NCI-H1694 treated with DMSO at 0.1 percent for 48 hours (cell line): ENCODE data around the gene CLCN3.
A peak's percentile ranks its signal among the peaks of the same experiment; 100 is the strongest.
"Not testable (repeated sequence)": the region's sequence is repeated elsewhere in the genome, so short reads cannot be mapped to it uniquely, and the experiment has no call there.

Experiments
- DNase-seq: peaks from one replicate; lab custom pipeline; 2025; lab: John Stamatoyannopoulos, UW

Gene CLCN3

DNA sequence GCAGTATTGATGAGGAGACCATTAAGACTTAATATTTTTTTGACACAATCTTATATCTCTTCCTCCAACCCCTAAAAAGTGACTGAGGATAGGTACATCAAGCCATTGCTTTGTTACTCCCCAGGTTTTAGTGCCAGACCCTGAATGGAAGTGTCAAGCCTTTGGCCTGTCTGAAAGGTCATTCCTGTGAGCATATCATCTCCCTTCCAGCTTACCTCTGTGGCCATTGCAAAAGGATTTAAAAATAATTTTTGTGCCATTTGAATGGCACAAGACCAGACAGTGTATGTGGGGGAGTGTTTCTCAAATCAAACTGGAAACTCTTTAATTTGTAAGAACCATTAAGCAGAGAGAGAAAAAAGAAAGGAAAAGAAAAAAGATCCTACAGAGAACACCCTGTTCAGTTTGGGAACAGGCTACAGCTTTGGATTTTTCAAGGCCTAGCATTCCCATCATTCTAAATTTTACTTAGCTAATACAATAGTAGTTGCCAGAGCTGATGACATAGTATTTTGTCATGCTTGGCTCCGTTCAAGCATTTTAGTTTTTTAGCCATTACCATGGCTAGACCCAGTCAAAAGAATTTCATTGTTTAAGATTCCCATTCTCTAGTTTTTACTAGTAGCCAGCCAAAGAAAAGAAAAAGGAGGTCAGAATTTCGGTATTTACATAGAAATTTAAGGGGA is 87.7 kb downstream of the CLCN3 start:
- no peak for DNase-seq

DNA sequence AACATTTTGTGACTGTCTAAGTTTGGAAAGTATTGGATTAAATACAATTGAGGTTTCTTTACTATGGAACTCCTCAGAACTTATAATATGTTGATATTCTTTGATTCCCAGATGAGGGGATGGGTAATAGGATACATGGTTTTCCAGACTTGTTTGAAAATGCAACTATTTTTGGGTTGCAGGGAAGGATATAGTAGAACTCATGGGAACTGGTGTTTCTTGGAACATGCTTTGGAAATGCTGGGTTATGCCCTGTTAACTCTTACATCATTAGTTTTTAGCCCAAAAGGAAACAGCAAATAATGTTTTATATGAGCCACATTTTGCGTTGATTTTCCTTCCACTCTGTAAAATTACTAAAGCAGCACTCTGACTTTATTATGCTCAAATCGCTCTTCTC is 95.4 kb downstream of the CLCN3 start:
- DNase-seq: no peak

DNA sequence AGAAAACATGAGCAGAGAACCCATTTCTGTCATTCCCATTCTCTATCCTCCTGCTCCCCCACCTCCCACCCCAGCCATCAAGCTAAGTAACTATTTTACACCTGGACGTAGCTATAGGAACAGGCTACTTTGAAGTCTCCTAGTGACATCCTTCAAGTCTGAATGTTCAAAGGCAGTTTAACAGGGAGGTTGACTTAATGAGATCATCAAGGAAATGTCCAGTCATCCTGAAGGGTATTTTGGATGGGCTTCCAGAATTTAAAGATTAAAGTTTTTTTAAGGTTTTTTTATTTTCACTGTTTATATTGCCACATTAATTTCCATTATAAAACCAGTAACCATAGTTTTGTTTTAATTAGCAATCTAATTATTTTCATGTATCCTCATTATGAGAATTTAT is 96.3 kb downstream of the CLCN3 start:
- DNase-seq: no peak

DNA sequence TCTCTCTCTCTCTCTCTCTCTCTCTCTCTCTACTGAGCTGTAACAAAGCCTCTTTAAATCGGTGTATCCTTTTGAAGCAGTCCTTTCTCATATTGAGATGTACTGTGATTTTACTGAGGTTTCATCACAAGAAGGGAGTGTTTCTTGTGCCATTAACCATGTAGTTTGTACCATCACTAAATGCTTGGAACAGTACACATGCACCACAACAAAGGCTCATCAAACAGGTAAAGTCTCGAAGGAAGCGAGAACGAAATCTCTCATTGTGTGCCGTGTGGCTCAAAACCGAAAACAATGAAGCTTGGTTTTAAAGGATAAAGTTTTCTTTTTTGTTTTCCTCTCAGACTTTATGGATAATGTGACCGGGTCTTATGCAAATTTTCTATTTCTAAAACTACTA is 100.2 kb downstream of the CLCN3 start:
- DNase-seq: no peak

DNA sequence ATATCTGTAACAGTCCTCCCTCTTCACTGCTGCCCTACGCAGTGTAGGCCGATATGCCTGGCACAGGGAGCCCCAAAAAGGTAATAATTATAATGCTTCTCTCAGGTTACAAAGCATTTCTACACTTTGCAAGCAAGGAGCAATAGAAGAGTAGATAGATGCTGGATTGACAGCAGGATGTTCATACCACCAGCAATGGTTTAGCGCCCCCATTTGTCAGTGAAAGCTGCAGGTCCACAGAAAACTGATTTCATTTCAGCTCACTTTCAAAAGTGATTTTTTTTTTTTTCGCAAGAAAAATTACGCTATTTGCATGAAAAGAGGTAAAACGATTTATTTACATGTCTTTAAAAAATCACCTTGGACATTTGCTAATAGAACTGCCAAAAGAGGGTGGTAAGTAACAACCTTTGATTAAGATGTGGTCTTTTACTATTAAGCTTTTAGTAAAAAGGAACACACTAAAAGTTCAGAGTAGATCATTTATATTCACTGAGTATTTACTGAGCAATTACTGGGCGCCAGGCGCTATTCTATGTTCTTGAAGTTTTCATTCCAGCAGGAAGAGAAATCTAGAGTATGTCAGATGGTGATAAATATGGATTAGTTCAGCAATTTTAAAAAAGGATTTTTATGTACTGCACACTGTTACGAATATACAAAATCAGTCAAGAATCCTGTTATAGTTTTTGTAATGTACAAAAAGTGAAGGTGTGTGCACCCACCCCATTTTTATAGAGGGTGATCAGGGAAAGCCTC is 103.0 kb downstream of the CLCN3 start:
- DNase-seq: no peak

DNA sequence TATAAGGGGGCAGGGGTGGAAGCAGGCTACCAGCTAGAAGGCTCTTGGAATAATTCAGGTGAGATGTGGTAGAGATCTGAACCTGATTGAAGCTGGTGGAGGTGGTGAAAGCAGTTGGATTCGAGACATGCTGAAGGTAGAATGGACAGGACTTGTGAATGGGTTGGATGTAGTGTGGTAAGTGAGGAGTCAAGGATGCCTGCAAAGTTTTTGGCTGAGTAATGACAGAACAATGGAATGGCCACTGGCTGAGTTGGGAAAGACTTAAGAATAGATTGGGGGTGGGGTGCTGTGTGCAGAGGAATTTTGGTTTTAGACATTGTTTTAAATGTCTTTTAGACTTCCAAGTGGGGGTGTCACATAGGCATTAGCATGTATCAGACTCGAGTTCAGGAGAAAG is 103.9 kb downstream of the CLCN3 start:
- DNase-seq: no peak

DNA sequence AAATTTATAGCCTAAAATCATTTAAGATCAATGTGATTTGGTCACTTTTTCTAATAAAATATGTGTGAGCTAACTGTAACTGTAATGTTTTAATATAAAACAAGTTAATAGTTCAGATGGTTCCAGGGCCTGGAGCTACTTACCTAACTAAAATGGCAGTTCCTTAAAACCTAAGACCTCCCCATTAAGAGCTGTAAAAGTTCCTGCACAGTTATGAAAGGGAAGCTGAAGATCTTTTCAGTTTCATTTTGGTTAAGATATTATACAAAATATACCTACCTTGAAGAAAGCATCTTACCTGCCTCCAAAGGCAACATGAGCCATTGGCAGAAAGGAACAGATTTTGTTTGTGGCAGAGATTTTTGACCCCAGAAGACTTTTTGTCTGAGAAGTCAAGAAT is 107.2 kb downstream of the CLCN3 start:
- DNase-seq: no peak

DNA sequence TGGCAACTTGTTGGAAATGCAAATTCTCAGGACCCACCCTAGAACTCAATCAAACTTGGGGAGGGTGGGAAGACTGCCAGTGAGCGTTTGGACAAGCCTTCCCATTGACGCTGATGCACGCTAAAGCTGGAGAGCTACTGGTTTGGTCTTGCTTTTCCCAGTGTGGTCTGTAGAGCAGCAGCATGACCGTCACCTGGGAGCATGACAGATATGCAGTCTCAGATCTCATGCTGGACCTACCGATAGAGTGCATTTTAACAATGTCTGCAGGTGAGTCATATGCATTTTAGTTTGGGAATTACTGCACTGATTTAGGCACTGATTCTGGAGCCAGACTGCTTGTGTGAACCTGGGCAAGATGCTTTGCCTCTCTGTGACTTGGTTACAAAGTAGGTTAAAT is 110.2 kb downstream of the CLCN3 start:
- DNase-seq: no peak

DNA sequence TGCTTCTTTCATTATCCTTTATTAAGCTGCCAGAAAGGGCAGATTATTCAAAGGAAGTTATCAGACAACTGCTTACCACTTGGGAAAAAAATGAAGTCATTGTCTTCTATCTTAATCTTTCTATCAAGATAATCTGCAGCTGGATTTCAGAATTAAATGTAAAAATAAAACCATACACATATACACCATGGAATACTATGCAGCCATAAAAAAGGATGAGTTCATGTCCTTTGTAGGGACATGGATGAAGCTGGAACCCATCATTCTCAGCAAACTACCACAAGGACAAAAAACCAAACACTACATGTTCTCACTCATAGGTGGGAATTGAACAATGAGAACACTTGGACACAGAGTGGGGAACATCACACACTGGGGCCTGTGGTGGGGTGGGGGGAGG is 118.2 kb downstream of the CLCN3 start:
- DNase-seq: not testable (repeated sequence)

DNA sequence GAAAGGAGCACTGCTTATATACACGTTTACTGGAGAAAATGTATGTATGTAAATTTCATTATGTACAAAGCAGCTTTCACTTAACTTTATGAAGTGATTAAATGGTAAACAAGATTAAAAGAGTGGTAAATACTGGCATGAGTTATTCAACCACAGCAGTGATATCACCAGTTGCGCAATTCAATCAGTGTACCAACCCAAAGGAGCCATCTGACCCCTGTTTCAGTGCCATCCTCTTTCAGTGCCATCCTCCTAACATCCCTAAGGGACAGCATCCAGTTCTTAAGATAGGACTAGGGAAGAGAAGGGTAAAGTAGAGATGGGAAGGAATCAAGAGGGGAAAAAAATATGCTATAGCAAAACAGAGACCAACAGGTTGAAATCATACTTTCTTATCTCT is 121.2 kb downstream of the CLCN3 start:
- DNase-seq: no peak

DNA sequence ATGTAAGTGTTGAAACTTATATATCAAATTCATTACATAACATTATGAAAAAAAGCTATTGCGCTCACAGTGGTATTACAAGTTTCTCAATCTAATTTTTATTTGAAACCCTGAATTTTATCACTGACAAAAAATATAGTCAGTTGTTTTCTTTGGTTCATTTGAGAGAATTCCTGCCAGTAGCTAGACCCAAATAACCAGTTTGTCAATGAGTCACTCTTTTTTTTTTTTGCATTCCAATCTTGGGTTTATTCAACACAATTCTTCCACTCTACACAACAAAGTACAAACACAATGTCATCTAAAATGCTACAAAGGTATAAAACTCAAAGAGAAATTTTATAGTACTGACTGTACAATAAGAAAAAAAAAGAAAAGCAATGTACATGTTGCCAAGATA is 124.2 kb downstream of the CLCN3 start:
- no peak for DNase-seq

DNA sequence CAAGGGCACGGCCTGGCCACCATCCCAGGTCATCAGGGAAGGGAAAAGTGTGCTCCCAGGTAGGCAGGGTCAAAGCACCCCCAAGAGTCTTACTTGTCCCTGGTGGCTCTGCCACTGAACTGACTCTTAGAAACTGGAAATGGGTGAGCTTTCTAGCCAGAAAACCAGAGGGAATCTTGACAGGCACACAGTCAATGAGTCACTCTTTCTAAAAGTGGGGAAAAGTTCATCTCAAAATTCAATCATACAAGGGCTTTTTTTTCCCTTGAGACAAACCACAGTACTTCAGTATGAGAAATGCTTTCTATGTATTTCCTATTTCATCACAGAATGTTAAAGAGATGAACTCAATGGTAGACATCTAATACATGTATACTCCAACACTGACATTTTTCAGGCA is 124.9 kb downstream of the CLCN3 start:
- no peak for DNase-seq

DNA sequence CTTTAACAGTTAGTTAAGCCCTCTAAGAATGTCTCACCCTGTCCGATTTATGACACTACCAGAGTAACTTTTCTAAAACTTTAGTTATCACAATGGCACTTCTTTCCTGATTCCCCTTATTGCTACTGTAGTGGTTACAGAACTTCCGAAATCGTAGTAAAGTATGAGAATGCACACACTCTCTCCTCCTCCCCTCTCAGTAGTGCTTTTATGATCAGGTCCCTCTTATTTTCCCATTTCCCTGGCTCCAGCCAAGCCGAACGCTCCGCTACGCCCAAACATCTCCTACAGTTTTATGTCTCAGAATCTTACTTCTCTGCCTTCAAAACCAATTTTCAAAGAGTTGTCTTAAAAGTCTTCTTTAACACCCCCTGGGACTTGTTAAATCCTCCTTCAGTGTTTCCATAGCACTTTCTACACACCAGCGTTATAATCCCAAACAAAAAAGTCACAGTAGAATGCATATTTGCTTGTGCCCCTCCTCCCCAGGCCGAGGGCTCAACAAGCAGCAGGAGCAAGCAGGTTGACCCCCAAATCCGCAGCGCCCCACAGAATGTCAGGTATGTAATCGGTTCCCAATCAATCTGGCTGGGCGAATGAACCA is 136.7 kb downstream of the CLCN3 start:
- DNase-seq: no peak

DNA sequence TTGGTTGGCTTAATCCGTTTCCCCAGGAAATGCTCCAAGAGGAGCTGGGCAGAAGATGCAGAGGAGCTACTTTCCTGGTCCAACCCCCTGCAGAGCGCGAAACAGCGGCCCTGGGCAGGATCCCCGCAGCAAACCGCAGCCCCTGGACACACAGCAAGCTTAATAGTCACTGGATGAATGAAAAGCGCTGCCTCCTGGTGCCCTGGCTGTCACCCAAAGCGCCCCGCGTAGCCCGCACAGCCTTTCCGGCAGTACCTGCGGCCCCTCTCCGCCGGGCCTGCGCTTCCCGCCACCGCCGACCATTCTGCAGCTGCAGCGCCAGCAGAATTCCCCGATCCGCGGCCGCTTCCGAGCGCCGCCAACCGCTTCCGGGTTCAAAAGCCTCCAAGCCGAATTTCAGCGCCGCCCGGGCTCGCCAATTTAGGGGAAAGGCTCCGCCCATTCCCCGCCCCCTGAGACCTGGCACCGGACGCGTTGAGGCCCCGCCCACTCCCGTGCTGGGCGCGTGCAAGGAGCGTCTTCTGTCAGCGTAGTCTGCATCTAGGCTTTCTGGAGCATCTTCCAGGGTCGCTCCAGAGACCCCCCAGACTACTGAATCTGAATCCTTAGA is 137.3 kb downstream of the CLCN3 start, which contains the start of gene HPF1:
HPF1 (minus strand) TSS at position 370 of the 610 bp plus-strand sequence; CDS start at position 303, 67 bp downstream.
- DNase-seq: peak; percentile 67

DNA sequence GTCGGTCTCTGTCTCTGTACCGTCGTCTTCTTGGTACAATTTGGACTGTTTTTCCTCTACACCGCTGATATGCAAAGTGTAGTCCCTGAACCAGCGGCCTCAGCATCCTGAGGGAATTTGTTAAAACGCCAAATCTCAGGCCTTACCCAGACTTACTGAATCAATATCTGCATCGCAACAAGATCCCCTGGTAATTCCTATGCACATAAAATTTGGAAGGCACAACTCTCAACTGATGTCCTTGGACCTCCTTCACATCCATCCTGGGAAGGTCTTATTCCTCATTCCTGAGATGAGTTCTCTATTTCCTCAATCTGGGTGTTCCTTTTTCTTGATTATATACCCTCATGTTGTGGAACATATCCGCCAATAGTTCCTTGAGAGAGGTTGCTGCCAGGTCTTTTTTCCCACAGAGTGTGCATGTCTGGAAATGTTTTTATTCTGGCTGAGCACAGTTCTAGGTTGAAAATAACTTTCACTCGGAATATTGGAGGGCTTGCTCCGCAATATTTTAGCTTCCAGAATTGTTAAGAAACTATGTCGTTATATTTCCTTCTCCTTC is 138.1 kb downstream of the CLCN3 start:
- no peak for DNase-seq

DNA sequence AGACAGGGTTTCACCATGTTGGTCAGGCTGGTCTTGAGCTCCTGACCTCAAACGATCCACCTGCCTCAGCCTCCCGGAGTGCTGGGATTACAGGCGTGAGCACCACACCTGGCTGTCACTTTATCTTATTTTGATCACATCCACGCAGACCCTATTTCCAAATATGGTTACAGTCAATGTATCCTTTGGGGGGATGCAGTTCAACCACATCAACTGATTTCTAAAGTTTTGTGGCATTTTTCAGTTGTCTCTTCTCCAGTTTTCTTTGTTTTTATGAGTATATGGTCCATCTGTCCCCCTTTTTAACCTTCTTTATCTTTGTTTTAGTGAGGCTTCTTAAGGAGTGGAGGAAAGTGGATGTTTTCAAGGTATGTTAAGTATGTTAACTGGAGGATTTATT is 141.5 kb downstream of the CLCN3 start:
- no peak for DNase-seq

DNA sequence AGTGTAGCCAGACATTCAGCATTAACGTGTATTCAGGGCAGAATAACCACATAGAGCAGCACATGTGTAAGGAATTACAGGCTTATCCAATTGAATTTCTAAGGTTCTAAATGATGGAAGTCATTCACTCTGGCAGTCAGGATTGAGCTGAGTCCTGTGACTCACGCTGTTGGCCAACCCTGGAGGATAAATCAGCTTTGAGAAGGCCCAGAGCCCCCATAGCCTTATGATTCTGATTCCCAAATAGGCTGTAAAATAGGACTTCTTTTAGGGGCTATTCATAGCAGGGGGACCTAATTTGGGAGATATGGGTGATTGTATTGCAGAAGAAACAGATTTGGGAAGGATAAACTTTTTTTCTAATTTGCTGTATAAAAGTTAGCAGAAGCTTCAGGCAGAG is 145.5 kb downstream of the CLCN3 start:
- no peak for DNase-seq

DNA sequence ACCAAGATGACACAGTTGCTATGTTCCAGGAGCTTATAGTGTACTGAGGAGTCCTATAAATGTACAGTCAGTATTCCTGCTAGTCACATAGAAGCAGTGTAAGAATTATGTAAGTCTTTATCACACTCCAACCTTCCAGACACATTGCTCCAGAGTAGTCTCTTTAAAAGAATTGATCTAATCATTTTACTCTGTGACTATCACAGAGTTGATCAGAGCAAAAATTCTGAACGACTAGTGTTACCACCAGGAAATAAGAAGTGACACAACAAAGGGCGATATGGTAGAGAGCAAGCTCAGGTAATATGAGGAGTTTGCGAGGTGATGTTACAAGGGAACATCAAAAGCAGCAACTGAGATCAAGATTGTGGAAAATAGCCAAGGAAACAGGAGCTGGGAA is 146.4 kb downstream of the CLCN3 start:
- DNase-seq: no peak

DNA sequence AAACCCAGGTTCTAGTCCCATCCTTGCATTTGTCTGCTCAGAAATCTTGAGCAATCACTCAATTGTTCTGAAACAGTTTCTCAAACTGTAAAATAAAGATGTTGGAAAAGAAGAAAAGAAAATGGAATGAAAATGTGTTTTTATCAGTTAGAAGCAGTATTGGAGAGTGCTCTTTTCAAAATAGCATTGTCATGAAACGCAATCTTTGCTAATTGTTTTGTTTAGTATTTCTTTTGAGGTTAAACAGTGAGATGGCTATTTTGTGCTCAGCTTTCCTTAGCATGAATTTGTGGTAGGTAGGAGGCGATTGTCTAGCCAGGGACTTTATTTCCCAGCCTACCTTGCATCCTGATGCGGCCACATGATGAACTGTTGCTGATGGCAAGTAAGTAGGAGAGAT is 148.0 kb downstream of the CLCN3 start:
- DNase-seq: no peak

DNA sequence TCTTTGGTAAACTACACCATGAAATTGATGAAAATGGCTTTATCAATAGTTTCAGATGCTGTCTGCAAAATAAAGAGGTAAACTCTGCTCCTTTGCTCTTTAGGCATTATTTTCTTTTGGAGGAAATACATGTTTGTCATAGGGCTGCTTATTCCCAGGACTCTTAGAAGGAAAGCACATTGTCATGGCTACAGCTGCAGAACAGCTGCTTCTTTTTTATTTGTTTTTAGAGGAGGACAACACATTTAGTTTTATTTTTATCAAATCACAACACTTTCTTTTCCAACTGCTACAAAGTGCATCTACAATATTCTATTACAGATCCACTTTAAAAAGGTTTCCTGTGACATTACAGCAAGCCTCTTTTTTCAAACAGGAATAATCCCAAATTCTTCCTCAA is 150.0 kb downstream of the CLCN3 start:
- no peak for DNase-seq

DNA sequence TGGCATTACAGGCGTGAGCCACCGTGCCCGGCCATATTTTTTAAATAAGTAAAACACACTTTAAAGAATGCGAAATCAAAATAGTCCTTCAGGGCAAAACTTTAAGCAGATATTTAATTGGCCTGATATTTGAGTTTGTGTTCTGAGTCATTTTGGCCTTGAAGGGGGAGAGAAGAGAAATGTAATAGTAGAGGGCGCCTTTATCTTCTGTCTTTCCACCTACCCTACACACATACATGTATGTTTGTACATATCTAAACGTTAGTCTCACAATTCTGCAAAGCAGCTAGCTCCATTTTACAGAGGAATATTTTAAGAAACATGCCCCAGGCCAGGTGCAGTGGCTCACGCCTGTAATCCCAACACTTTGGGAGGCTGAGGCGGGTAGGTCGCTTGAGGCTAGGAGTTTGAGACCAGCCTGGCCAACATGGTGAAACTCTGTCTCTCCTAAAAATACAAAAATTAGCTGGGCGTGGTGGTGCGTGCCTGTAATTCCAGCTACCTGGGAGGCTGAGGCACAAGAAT is 151.2 kb downstream of the CLCN3 start:
- not testable (repeated sequence) for DNase-seq
